ENCODE results near the gene TMC8.

- TF ChIP-seq POLR2A (IDR thresholded peaks at IDR 0.05; ENCODE audit: low read depth, low read length) = no peak
- no peak for TF ChIP-seq POLR2AphosphoS5 (IDR thresholded peaks at IDR 0.05; ENCODE audit: low read depth, low read length)
- no peak for TF ChIP-seq TAF1 (IDR thresholded peaks at IDR 0.05; ENCODE audit: low read depth, low read length)
Measured at GRCh38 chr17:78105551-78105950, 25.0 kb upstream of the TMC8 start.

Measured in GM12891 (cell line).